Measurements from ENCODE around the gene CAMK2G.

The CAMK2G gene

DNA sequence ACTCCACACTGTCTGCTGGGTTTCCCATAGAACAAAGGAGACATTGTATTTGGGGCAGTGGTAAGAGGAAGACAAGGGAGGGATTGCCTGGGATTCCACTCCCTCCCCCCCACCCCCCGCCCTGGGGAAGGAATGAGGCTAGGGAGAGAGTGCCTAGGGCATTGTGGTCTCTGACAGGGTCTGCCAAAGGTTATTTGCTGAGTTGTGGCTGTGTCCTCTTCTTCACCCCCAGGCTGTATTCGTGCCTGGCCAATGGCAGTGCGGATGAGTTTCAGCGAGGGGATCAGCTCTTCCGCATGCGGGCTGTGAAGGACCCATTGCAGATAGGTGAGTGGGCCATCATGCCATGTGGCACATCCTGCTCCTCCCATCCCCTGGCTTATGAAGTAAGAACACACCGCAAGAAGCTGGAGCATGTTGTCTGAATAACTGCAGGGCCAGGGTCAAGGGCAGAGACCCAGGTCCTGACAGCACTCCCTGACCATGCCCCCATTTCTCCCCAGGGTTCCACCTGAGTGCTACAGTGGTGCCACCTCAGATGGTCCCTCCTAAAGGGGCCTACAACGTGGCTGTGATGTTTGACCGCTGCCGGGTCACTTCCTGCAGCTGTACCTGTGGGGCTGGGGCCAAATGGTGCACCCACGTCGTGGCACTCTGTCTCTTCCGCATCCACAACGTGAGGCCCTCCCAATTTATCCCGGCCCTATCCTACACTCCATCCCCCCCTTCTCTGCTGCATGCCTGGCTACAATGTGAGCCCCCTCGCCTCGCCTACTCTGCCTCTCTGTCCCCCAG, 85.3 kb downstream of the CAMK2G start:
- H3K27ac ChIP-seq, result no peak overlapping the region
- no peak for TF ChIP-seq CTCF (conservative IDR thresholded peaks at IDR 0.05)

DNA sequence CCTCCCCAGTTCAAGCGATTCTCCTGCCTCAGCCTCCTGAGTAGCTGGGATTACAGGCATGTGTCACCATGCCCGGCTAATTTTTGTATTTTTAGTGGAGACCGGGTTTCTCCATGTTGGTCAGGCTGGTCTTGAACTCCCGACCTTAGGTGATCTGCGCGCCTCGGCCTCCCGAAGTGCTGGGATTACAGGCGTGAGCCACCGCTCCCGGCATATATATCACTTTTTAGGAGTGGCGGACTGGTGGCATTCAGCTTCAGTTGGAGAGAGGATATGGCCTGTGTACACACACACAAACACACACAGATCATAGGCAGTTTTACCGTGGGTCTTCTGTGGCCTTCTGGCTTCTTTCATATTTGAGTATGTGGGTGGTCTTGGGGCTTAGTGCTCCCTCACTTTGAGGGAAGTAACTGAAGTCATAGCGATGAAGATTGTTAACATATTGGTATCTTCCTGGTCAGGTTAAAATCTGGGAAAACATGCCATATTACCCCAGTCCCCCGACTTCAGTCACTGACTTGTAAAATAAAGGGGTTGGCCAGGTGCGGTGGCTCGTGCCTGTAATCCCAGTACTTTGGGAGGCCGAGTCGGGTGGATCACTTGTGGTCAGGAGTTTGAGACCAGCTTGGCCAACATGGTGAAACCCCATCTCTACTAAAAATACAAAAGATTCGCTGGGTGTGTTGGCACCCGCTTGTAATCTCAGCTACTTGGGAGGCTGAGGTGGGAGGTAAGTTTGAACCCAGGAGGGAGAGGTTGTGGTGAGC, 87.1 kb downstream of the CAMK2G start:
- H3K27ac ChIP-seq, result peak overlapping the region; percentile 87

DNA sequence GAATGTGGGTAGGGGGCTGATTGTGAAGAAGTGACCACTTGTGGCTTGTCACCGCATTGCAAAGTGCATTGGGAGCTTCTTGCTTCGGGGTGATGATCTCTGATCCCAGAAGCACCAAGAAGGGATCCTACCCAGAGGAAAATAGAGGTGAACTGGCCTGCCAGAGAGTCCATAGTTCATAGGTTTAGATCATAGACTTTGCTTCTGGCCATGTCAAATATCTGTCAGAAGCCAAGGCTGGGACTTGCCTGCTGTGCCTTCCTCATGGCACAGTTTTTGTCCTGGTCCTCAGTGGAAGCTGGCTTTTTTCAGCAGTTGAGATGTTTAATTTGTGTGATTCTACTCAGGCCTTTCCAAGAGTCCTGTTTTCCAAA, 87.9 kb downstream of the CAMK2G start:
- peak overlapping the region; percentile 87 for H3K27ac ChIP-seq
- TF ChIP-seq CTCF (conservative IDR thresholded peaks at IDR 0.05), result peak; percentile 23; the same call in 1 of the 2 replicates

- H3K27ac ChIP-seq, result peak overlapping the region; percentile 87
- TF ChIP-seq CTCF (conservative IDR thresholded peaks at IDR 0.05), result no peak
Measured at GRCh38 chr10:73785721-73786511, 88.4 kb downstream of the CAMK2G start.

GRCh38 chr10:73785211-73785720, 89.1 kb downstream of the CAMK2G start, which contains the start of gene ZSWIM8:
TSS of gene ZSWIM8 (plus strand) at chr10:73785606. CDS start at chr10:73785879, 273 bp downstream.
- H3K27ac ChIP-seq, result peak within 1 kb of the TSS; percentile 87
- no peak for TF ChIP-seq CTCF (conservative IDR thresholded peaks at IDR 0.05)

- no peak for TF ChIP-seq CTCF (conservative IDR thresholded peaks at IDR 0.05)
Measured at GRCh38 chr10:73782749-73783085, 91.6 kb downstream of the CAMK2G start.

DNA sequence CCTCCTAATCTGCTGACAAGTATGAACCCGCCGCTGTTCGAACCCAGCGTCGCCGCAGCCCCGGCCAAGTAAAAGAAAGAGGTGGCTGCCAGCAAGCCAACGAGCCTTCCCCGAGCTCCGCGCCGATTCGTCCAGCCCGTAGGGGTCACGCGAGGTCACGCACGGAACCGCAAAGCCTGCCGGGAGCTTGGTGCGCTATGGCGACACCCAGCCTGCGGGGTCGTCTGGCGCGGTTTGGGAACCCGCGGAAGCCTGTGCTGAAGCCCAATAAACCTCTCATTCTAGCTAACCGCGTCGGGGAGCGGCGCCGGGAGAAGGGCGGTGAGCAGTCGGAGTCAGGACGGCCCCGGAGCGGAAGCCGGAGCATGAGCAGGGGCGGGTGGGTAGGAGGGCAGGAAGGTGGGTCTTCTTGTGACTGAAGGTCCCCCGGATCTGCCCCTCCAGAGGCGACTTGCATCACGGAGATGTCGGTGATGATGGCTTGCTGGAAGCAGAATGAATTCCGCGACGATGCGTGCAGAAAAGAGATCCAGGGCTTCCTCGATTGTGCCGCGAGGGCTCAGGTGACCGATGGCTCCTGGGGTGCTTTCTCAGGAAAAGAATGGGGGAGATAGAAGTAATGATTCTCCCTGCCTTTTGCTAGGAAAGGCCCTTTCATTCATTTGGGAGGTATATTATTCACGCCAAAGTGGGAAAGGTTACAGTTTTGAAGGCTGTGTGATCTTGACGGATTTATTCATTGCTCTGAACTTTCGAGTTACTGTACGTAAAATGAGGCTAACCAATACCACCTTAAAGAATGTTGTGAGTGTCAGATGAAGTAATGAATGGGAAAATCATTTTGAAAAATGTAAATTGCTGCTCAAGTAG, 92.2 kb downstream of the CAMK2G start, which contains the start of gene CHCHD1:
Gene CHCHD1, plus strand, starts transcription at position 170 of the 870 bp plus-strand sequence. Its CDS starts 28 bp downstream, at position 198.
- peak within 1 kb of the TSS; percentile 88 for H3K27ac ChIP-seq

More at GRCh38 chr10:73782749-73783085, 91.6 kb downstream of the CAMK2G start:
- H3K27ac ChIP-seq, result peak overlapping the region; percentile 88

More for the DNA sequence above, 92.2 kb downstream of the CAMK2G start, which contains the start of gene CHCHD1:
- TF ChIP-seq CTCF (conservative IDR thresholded peaks at IDR 0.05), result no peak
